ENCODE measurements around the gene APOL2.
A peak's percentile ranks its signal among the peaks of the same experiment; 100 is the strongest.
"Not testable (repeated sequence)": the region's sequence is repeated elsewhere in the genome, so short reads cannot be mapped to it uniquely, and the experiment has no call there.

Gene APOL2

GRCh38 chr22:36197514-36198146, 41.7 kb downstream of the APOL2 start:
- DNase-seq (ENCODE audit: low read depth), result no peak

- peak; percentile 80 for DNase-seq (ENCODE audit: low read depth)
Measured at GRCh38 chr22:36197065-36197440, 42.3 kb downstream of the APOL2 start.

GRCh38 chr22:36196254-36197064, 42.9 kb downstream of the APOL2 start:
- peak; percentile 29 for DNase-seq (ENCODE audit: low read depth)

GRCh38 chr22:36194971-36195370, 44.4 kb downstream of the APOL2 start:
- DNase-seq (ENCODE audit: low read depth), result peak; percentile 81

DNA sequence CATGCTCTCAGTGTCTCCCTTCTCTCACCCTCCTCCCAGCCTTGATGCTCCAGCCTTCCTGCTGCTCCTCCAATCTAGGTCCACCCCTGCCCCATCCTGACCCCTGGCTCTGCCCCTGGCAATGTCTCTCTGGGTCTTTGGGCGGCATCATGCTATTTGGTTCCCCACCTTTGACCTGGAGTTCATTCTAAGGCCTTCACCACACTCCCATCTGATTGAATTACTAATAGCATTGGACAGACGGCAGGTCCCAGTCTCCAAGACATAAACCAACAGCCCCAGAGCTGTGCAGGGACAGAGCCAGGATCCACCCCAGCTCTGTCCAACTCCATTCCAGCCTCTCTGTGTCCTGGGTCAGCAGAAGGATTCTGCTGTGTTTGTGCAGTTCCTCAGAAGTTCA, 44.9 kb downstream of the APOL2 start:
- DNase-seq (ENCODE audit: low read depth), result no peak

GRCh38 chr22:36193577-36193976, 45.8 kb downstream of the APOL2 start:
- no peak for DNase-seq (ENCODE audit: low read depth)

DNA sequence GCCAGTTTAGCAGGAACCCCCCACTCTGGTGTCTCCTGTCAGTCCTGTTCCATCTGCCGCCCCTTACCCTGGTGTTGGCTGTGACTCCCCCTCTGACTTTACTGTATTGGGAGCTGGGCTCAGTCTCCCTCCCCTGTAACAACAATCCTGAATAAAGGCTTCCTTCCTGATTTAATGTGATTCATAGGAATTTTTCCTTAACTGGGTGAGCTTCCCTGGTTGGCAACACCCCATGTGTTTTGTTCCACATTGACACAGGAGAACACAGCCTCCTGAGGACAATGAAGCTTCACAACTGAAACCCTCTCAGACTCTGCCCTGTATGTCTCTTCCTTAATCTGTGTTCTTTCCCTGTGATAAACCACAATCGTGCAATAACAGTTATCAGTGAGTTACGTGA, 46.2 kb downstream of the APOL2 start:
- no peak for DNase-seq (ENCODE audit: low read depth)

DNA sequence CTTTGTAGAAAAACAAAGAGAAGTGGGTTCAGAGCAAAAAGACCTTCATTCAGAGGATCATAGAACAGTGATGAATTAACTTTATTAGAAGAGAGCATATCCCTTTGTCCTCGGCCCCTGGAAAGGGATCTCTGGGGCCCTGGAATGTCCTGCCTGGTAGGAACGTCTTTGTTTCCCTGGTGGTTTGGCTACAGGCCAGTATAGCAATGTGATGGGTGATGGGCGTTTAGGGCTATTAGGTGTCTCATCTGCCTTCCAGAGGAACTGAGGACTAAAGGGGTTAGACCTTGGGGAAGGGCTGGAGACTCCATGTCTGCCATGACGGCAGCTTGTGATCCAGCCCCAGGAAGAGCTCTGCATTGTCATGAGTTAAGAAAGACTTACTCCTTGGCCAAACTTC, 46.8 kb downstream of the APOL2 start:
- peak; percentile 30 for DNase-seq (ENCODE audit: low read depth)

DNA sequence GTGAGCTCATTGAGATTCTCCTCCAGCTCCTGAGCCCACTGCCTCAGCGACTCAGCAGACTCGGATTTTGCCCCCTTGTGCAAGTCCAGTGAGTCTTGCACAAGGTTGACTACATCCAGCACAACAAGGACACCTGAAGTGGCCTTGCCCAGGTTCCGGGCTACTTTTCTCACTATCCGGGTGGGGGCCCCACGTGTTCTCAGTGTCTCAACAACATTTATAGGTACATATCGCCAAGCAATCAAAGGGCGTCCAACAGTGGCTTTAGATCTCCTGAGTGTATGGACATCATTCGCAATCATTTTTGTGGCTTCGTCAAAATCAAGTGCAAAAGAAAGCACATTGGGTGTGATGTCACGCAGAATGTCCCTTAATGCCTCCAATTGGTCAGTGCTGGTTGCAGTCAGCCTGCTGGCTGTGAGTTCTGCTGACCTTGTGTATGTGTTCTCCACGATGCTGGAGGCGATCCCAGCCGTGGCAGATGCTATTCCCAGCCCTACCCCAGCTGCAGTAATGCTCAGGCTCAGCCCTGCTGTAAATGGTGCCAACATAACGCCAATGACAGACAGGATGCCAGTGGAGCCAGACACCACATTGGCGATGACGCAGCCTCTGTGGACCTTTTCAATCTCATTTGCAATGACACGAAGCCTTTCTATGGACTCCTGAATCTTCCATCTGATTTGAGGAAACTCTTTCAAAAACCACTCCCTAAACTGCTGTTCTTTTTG, 48.1 kb downstream of the APOL2 start:
- DNase-seq (ENCODE audit: low read depth), result peak; percentile 52

- DNase-seq (ENCODE audit: low read depth), result not testable (repeated sequence)
Measured at GRCh38 chr22:36187862-36188261, 51.5 kb downstream of the APOL2 start.

DNA sequence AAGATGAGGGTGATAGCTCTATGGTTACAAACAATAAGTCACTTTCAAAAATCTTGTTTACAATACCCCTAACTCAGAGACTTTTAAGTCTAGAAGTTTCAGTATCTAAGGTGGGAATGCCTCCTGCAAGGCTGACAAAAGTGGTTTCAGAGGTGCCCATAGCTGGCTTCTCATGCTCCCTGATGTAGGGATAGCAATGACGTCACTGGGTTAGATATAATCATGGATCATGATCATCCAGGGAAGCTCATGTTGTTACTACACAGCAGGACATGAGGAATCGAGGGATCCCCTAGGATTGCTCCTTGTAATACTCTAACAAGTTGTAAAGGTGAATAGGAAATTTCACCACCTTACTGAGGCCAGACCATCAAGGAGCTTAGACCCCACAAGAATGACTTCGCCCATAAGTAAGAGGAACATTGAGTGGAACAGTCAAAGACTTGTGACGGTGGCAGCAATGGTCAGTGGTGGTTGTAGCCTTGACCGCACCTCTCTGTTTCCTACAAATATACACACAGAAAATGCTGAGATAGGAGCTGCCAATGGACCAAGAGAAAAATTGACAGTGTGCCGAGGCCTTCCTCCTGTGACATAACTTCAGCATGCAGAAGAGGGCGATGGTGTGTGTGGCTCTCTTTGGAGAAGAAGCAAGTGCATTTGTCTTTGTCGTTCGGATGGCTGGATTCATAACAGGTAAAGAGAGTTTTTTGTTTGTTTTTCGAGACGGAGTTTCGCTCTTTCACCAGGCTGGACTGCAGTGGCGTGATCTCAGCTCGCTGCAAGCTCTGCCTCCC, 53.3 kb downstream of the APOL2 start:
- DNase-seq (ENCODE audit: low read depth), result no peak

DNA sequence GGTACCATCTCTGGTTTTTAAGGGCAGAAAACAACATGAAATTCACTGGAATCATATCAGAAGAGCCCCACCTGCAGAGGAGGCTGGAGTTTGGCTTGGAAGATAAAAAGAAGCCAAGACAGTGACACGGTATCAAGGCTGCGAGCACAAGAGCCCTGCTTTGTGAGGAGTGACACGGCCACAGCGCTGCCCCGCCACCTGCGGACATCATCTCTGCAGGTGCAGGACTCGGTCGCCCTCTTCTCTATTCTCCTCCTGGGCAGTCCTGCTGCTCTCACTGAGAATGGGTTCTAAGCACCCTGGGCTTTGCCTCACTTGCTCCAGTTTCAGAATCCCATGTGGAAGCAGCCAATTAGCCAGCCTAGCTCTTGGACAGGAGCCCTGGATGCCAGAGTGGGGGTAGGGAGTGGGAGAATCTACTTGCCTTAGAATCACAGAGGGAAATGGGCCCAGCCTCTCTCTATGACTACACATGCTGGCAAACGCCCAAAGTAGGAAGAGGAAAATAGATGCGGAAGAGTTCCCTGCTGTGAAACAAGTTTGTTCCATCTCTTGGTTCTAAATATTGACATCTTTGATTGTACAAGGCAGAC, 54.8 kb downstream of the APOL2 start:
- DNase-seq (ENCODE audit: low read depth), result peak; percentile 79

GRCh38 chr22:36183446-36183845, 55.9 kb downstream of the APOL2 start:
- DNase-seq (ENCODE audit: low read depth), result no peak

DNA sequence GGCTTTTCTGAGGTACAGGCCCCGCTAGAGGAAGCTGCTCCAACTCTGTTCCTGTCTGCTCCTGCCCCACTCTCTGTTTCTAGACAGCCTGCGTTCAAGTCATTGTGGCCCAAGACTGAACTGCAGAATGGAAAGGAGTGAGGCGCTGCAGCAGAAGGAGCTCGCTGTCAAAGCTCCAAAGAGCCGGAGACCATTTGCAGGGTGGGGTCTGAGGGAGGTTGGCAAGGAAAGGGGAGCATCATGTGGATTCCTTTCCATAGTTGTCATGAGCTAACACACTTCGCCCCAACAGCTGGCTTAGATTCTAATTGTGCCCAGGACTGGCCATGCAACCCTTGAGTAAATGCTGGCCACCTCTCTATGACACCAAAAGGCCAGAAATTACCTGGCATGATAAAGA, 56.5 kb downstream of the APOL2 start:
- no peak for DNase-seq (ENCODE audit: low read depth)

DNA sequence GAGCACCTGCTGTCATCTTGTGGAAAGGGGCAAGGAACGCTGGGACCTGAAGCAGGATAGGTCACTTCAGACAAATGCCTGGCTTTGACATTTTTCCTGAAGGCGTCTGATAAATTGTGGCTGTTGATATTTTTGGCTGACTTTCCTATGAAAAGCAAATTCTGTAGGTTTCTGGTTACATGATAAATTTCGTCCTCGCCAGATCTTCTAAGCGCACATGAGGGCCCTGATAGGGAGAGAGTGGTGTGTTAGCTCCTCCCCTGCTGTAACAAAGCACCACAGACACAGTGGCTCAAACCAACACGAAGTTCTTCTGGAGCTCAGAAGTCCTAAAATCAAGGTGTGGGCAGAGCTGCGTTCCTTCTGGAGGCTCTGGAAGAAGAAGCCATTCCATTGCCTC, 57.3 kb downstream of the APOL2 start:
- DNase-seq (ENCODE audit: low read depth), result no peak

DNA sequence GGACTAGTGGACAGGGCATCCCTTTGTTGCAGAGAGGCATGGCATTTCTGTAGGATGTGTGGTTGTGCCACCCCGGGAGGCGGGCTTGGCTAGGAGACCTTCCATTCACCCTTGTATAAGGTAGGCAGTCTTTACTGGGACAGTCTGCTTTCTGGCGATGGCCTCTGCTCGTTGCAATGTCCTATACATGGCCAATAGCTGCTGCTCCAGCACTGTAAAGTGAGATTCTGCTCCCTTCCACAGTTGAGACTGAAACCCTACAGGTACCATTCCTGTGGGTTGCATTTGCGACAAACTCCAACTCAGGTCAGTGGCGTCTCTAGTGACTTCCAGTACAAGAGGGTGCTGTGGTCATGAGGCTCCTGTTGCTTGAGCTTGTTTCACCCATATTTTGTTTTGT, 58.4 kb downstream of the APOL2 start:
- DNase-seq (ENCODE audit: low read depth), result no peak

GRCh38 chr22:36180038-36180880, 59.1 kb downstream of the APOL2 start:
- peak; percentile 78 for DNase-seq (ENCODE audit: low read depth)

- no peak for DNase-seq (ENCODE audit: low read depth)
Measured at GRCh38 chr22:36177160-36177559, 62.2 kb downstream of the APOL2 start.
